Activated naive CD8-positive, alpha-beta T cell treated with anti-CD3 and anti-CD28 coated beads for 36 hours (primary cell): ENCODE data around the gene PSME1. TPM values are rescaled to one million over a fixed set of nuclear protein-coding genes. Genes with fewer than 3 reads are reported as not detected.

ENCODE experiments used
- DNase-seq: peaks from one replicate; pipeline ENCODE4 v3.0.0; 2021
- H3K27ac Mint-ChIP-seq: one replicate; pipeline ENCODE4 v1.8.0; 2022; ENCODE audit warnings: mild to moderate bottlenecking, moderate library complexity, mixed read lengths
- H3K27me3 Mint-ChIP-seq: one replicate; pipeline ENCODE4 v1.8.0; 2022; ENCODE audit warnings: mild to moderate bottlenecking, mixed read lengths
- H3K36me3 Mint-ChIP-seq: one replicate; pipeline ENCODE4 v1.8.0; 2021; ENCODE audit warnings: mild to moderate bottlenecking, mixed read lengths
- H3K4me1 Mint-ChIP-seq: one replicate; pipeline ENCODE4 v1.8.0; 2021; ENCODE audit warnings: mixed read lengths
- H3K4me3 Mint-ChIP-seq: one replicate; pipeline ENCODE4 v1.8.0; 2022; ENCODE audit warnings: mild to moderate bottlenecking, moderate library complexity, mixed read lengths
- H3K9me3 Mint-ChIP-seq: one replicate; pipeline ENCODE4 v1.8.0; 2022; ENCODE audit warnings: mixed read lengths
- total RNA-seq, 2 experiments: library from RNA; stranded (reverse); gene quantifications; one replicate each; pipeline ENCODE4 v1.2.3, GENCODE V29; 2021

PSME1 gene
- total RNA-seq, 2 experiments from 2014 or later = 476 to 479 TPM

- H3K27me3 Mint-ChIP-seq = no peaks in the 10 kb centered on the region
- no peak for DNase-seq
- peak overlapping the region; percentile 99 for H3K27ac Mint-ChIP-seq
- H3K4me1 Mint-ChIP-seq = peaks cover 21% of the 10 kb centered on the region
- H3K36me3 Mint-ChIP-seq = peaks cover 17% of the 10 kb centered on the region
- no peaks in the 10 kb centered on the region for H3K9me3 Mint-ChIP-seq
- H3K4me3 Mint-ChIP-seq = peak overlapping the region; percentile 95
Measured at GRCh38 chr14:24115422-24116127, 20.4 kb upstream of the PSME1 start.

- H3K27me3 Mint-ChIP-seq = no peaks in the 10 kb centered on the region
- peak overlapping the region; percentile 99 for H3K27ac Mint-ChIP-seq
- peak overlapping the region; percentile 95 for H3K4me3 Mint-ChIP-seq
- no peaks in the 10 kb centered on the region for H3K9me3 Mint-ChIP-seq
- DNase-seq = no peak
- H3K36me3 Mint-ChIP-seq = peaks cover 17% of the 10 kb centered on the region
- peaks cover 20% of the 10 kb centered on the region for H3K4me1 Mint-ChIP-seq
Measured at GRCh38 chr14:24116128-24116814, 19.7 kb upstream of the PSME1 start.

GRCh38 chr14:24117179-24117578 is 18.8 kb upstream of the PSME1 start:
- Mint-ChIP-seq H3K27ac (no peak overlapping the region), H3K4me3 (no peak overlapping the region), H3K4me1 (peaks cover 20% of the 10 kb centered on the region), H3K9me3 (no peaks in the 10 kb centered on the region), H3K27me3 (no peaks in the 10 kb centered on the region), H3K36me3 (peaks cover 16% of the 10 kb centered on the region)
- no peak for DNase-seq

- Mint-ChIP-seq H3K4me1 (peaks cover 20% of the 10 kb centered on the region), H3K27ac (no peak overlapping the region), H3K4me3 (no peak overlapping the region), H3K27me3 (no peaks in the 10 kb centered on the region), H3K9me3 (no peaks in the 10 kb centered on the region), H3K36me3 (peaks cover 14% of the 10 kb centered on the region)
- DNase-seq = no peak
Measured at GRCh38 chr14:24119691-24120090, 16.3 kb upstream of the PSME1 start.

- Mint-ChIP-seq H3K36me3 (peaks cover 9% of the 10 kb centered on the region), H3K4me1 (peaks cover 13% of the 10 kb centered on the region), H3K27me3 (no peaks in the 10 kb centered on the region), H3K4me3 (no peak overlapping the region), H3K9me3 (no peaks in the 10 kb centered on the region), H3K27ac (no peak overlapping the region)
- DNase-seq = no peak
Measured at GRCh38 chr14:24121210-24121609, 14.8 kb upstream of the PSME1 start.

GRCh38 chr14:24122416-24122815 is 13.6 kb upstream of the PSME1 start:
- Mint-ChIP-seq H3K36me3 (peaks cover 6% of the 10 kb centered on the region), H3K27ac (no peak overlapping the region), H3K4me3 (no peak overlapping the region), H3K9me3 (no peaks in the 10 kb centered on the region), H3K4me1 (peaks cover 7% of the 10 kb centered on the region), H3K27me3 (no peaks in the 10 kb centered on the region)
- DNase-seq = no peak

- Mint-ChIP-seq H3K36me3 (peaks cover 5% of the 10 kb centered on the region), H3K27ac (no peak overlapping the region), H3K4me3 (no peak overlapping the region), H3K27me3 (no peaks in the 10 kb centered on the region), H3K9me3 (no peaks in the 10 kb centered on the region), H3K4me1 (peaks cover 3% of the 10 kb centered on the region)
- DNase-seq = no peak
Measured at GRCh38 chr14:24122898-24123297, 13.1 kb upstream of the PSME1 start.

- peaks cover 7% of the 10 kb centered on the region for H3K4me1 Mint-ChIP-seq
- peak overlapping the region; percentile 19 for H3K27ac Mint-ChIP-seq
- H3K27me3 Mint-ChIP-seq = no peaks in the 10 kb centered on the region
- no peaks in the 10 kb centered on the region for H3K9me3 Mint-ChIP-seq
- DNase-seq = no peak
- H3K4me3 Mint-ChIP-seq = no peak overlapping the region
- H3K36me3 Mint-ChIP-seq = peaks cover 2% of the 10 kb centered on the region
Measured at GRCh38 chr14:24123424-24124417, 12.3 kb upstream of the PSME1 start.

GRCh38 chr14:24126939-24127338 is 9.1 kb upstream of the PSME1 start:
- Mint-ChIP-seq H3K27ac (no peak overlapping the region), H3K9me3 (no peaks in the 10 kb centered on the region), H3K4me3 (no peak overlapping the region), H3K36me3 (peaks cover 2% of the 10 kb centered on the region), H3K27me3 (no peaks in the 10 kb centered on the region), H3K4me1 (peaks cover 6% of the 10 kb centered on the region)
- no peak for DNase-seq

GRCh38 chr14:24127673-24128072 is 8.3 kb upstream of the PSME1 start:
- Mint-ChIP-seq H3K4me3 (no peak overlapping the region), H3K27ac (no peak overlapping the region), H3K27me3 (no peaks in the 10 kb centered on the region), H3K4me1 (peaks cover 14% of the 10 kb centered on the region), H3K9me3 (no peaks in the 10 kb centered on the region), H3K36me3 (peaks cover 2% of the 10 kb centered on the region)
- no peak for DNase-seq

- H3K9me3 Mint-ChIP-seq = no peaks in the 10 kb centered on the region
- peaks cover 19% of the 10 kb centered on the region for H3K4me1 Mint-ChIP-seq
- no peak for DNase-seq
- no peaks in the 10 kb centered on the region for H3K27me3 Mint-ChIP-seq
- no peak overlapping the region for H3K4me3 Mint-ChIP-seq
- peaks cover 2% of the 10 kb centered on the region for H3K36me3 Mint-ChIP-seq
- H3K27ac Mint-ChIP-seq = no peak overlapping the region
Measured at GRCh38 chr14:24129410-24129998, 6.5 kb upstream of the PSME1 start.

- Mint-ChIP-seq H3K4me3 (no peak within 1 kb of the TSS), H3K36me3 (peaks cover 2% of the 10 kb centered on the region), H3K27ac (peak within 1 kb of the TSS; percentile 60), H3K4me1 (peaks cover 24% of the 10 kb centered on the region), H3K27me3 (no peaks in the 10 kb centered on the region), H3K9me3 (no peaks in the 10 kb centered on the region)
- no peak for DNase-seq
Measured at GRCh38 chr14:24130380-24130716, 5.6 kb upstream of the PSME1 start, which contains the start of gene FITM1. Gene FITM1 (plus strand): TSS chr14:24130659. CDS start chr14:24131564, 905 bp downstream.

- peak overlapping the region; percentile 60 for H3K27ac Mint-ChIP-seq
- peaks cover 26% of the 10 kb centered on the region for H3K4me1 Mint-ChIP-seq
- no peak overlapping the region for H3K4me3 Mint-ChIP-seq
- no peaks in the 10 kb centered on the region for H3K9me3 Mint-ChIP-seq
- no peaks in the 10 kb centered on the region for H3K27me3 Mint-ChIP-seq
- DNase-seq = no peak
- peaks cover 2% of the 10 kb centered on the region for H3K36me3 Mint-ChIP-seq
Measured at GRCh38 chr14:24130717-24131548, 5.1 kb upstream of the PSME1 start.

- Mint-ChIP-seq H3K9me3 (no peaks in the 10 kb centered on the region), H3K27ac (peak overlapping the region; percentile 89), H3K27me3 (no peaks in the 10 kb centered on the region), H3K4me3 (no peak overlapping the region), H3K36me3 (peaks cover 4% of the 10 kb centered on the region), H3K4me1 (peaks cover 26% of the 10 kb centered on the region)
- no peak for DNase-seq
Measured at GRCh38 chr14:24131549-24131966, 4.4 kb upstream of the PSME1 start.
